Measurements from ENCODE around the gene ZNF362. TPM values are rescaled to one million over a fixed set of nuclear protein-coding genes. Genes with fewer than 3 reads are reported as not detected.

Gene ZNF362
- total and polyA plus RNA-seq, 2 of the 13 experiments (the other 11 are each of a cell fraction or from before 2014, with no cell fraction given) = 8.3 to 14.2 TPM

DNA sequence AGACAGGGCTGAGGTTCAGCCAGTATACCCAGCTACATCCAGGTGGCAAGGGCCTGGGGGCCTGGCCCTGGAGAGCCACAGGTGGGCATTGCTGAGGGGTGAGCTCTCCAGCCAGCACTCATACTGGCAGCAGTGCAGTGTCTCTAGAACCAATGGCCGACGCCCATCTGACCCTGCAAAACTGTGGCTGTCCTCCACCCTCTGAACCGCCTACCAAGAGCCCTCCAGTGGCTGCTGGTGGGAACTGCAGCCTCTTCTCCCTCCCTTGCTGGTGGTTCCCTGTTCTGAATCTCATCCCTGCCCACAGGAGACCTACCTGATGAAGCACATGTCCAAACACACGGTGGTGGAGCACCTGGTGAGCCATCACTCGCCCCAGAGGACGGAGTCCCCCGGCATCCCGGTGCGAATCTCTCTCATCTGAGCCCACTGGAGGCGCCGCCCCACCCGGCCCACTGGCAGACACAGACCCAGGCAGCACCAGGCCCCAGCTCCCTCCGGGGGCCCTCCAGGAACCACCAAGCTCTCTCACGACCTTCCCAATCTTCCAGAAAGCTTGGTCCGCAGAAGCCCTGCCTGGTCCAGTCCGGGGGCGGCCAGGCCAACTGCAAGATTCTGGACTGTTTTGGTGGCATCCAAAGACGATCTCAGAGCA, 42.5 kb downstream of the ZNF362 start (continued):
- TF ChIP-seq ZNF451 (CRISPR knock-in tag; IDR thresholded peaks at IDR 0.05) (no peak), ATRX (CRISPR knock-in tag; IDR thresholded peaks at IDR 0.05; ENCODE audit: borderline replicate concordance) (no peak), ADNP (CRISPR knock-in tag; IDR thresholded peaks at IDR 0.05) (no peak), SMC3 (IDR thresholded peaks at IDR 0.05; ENCODE audit: low read length) (peak; percentile 75), ZBTB49 (CRISPR knock-in tag; IDR thresholded peaks at IDR 0.05; ENCODE audit: borderline replicate concordance) (no peak), ZNF12 (CRISPR knock-in tag; IDR thresholded peaks at IDR 0.05) (0 out of 2 replicates have a peak, but pooled peaks have one; percentile 26), ZNF362 (CRISPR knock-in tag; IDR thresholded peaks at IDR 0.05; ENCODE audit: borderline replicate concordance) (no peak), ZFX (CRISPR knock-in tag; IDR thresholded peaks at IDR 0.05; ENCODE audit: low read depth) (0 out of 2 replicates have a peak, but pooled peaks have one; percentile 22), PLRG1 (conservative IDR thresholded peaks at IDR 0.05) (no peak), DNMT3B (CRISPR knock-in tag; conservative IDR thresholded peaks at IDR 0.05) (no peak), PHB2 (IDR thresholded peaks at IDR 0.05; ENCODE audit: partially characterized antibody) (no peak), TCF12 (IDR thresholded peaks at IDR 0.05) (no peak), TCF12 (CRISPR knock-in tag; IDR thresholded peaks at IDR 0.05) (no peak), MXD4 (CRISPR knock-in tag; IDR thresholded peaks at IDR 0.05) (no peak), E2F2 (CRISPR knock-in tag; IDR thresholded peaks at IDR 0.05; ENCODE audit: borderline replicate concordance) (no peak), SP140L (CRISPR knock-in tag; IDR thresholded peaks at IDR 0.05; ENCODE audit: borderline replicate concordance) (no peak), PRDM10 (CRISPR knock-in tag; IDR thresholded peaks at IDR 0.05; ENCODE audit: low read depth) (no peak), SKIL (CRISPR knock-in tag; IDR thresholded peaks at IDR 0.05; ENCODE audit: borderline replicate concordance) (no peak), ZBTB21 (CRISPR knock-in tag; IDR thresholded peaks at IDR 0.05) (no peak)

Measured in HepG2 (cell line).